Mesothelial cell of epicardium (in vitro differentiated cells): ENCODE data around the gene SPTBN5. TPM values are rescaled to one million over a fixed set of nuclear protein-coding genes. Genes with fewer than 3 reads are reported as not detected.
"Not testable (repeated sequence)": the region's sequence is repeated elsewhere in the genome, so short reads cannot be mapped to it uniquely, and the experiment has no call there.

Source experiments
- DNase-seq, 2 experiments: peaks; one replicate each; pipeline ENCODE4 v3.0.0; 2021; ENCODE audit warnings: low spot score in 2 of 2; ENCODE audit not compliant: unreplicated experiment in 2 of 2
- H3K27ac Mint-ChIP-seq: 2 replicates; pipeline ENCODE4 v1.8.0; 2021; ENCODE audit warnings: mixed read lengths
- H3K27me3 Mint-ChIP-seq: 2 replicates; pipeline ENCODE4 v1.8.0; 2021; ENCODE audit warnings: low read depth, mixed read lengths
- H3K36me3 Mint-ChIP-seq: 2 replicates; pipeline ENCODE4 v1.8.0; 2021; ENCODE audit warnings: mixed read lengths
- H3K4me1 Mint-ChIP-seq: 2 replicates; pipeline ENCODE4 v1.8.0; 2021; ENCODE audit warnings: mixed read lengths
- H3K4me3 Mint-ChIP-seq: 2 replicates; pipeline ENCODE4 v1.8.0; 2021; ENCODE audit warnings: mild to moderate bottlenecking, moderate library complexity, mixed read lengths
- H3K9me3 Mint-ChIP-seq: 2 replicates; pipeline ENCODE4 v1.8.0; 2021; ENCODE audit warnings: mixed read lengths
- total RNA-seq: library from RNA; stranded (reverse); gene quantifications from 3 replicates; pipeline ENCODE4 v1.2.1, GENCODE V29; 2021
- TF ChIP-seq, protein P1 (sequence below): fragments of 200-600 bp; sonication (generic); IDR thresholded peaks from one replicate; pipeline ENCODE4 v1.5.0; 2021; ENCODE audit warnings: antibody characterized with exemption; ENCODE audit not compliant: unreplicated experiment

Gene SPTBN5
- total RNA-seq, 1 donor from 2014 or later = 2.7 TPM

DNA sequence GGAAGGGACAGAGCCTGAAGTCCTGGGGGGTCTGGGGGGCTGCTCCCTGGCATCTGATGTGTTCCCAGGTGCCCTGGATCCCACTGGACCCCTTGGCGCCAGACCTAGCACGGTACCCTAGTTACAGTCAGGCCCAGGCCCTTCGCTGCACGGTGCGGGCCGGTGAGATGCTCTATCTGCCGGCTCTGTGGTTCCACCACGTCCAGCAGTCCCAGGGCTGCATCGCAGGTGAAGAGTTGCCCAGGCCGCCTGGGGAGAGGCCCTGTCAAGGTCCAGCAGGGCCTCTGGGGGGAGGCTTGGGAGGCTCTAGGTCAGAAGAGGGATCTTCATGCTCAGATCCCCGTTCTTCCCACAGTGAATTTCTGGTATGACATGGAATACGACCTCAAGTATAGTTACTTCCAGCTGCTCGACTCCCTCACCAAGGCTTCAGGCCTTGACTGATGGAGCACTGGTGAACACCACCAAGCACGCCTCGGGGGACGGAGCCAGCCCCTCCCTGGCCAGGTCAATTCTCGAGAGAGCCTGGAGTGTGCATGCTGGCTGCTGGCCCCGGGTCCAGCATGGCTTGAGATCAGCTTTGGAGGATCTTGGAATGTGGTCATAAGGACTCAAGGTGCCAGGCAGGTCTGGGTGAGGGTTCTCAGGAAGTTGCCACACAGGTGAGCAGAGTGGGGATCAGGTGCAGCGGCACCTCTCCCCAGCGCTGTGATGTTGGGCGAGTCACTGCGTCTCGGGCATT lies 57.0 kb downstream of the SPTBN5 start:
- peaks cover 5% of the 10 kb centered on the region for H3K36me3 Mint-ChIP-seq
- peaks cover 46% of the 10 kb centered on the region for H3K4me1 Mint-ChIP-seq
- H3K27me3 Mint-ChIP-seq = no peaks in the 10 kb centered on the region
- no peak overlapping the region for H3K4me3 Mint-ChIP-seq
- DNase-seq = no peak
- no peaks in the 10 kb centered on the region for H3K9me3 Mint-ChIP-seq
- TF ChIP-seq, protein P1, sequence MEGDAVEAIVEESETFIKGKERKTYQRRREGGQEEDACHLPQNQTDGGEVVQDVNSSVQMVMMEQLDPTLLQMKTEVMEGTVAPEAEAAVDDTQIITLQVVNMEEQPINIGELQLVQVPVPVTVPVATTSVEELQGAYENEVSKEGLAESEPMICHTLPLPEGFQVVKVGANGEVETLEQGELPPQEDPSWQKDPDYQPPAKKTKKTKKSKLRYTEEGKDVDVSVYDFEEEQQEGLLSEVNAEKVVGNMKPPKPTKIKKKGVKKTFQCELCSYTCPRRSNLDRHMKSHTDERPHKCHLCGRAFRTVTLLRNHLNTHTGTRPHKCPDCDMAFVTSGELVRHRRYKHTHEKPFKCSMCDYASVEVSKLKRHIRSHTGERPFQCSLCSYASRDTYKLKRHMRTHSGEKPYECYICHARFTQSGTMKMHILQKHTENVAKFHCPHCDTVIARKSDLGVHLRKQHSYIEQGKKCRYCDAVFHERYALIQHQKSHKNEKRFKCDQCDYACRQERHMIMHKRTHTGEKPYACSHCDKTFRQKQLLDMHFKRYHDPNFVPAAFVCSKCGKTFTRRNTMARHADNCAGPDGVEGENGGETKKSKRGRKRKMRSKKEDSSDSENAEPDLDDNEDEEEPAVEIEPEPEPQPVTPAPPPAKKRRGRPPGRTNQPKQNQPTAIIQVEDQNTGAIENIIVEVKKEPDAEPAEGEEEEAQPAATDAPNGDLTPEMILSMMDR = no peak
- H3K27ac Mint-ChIP-seq = no peak overlapping the region

DNA sequence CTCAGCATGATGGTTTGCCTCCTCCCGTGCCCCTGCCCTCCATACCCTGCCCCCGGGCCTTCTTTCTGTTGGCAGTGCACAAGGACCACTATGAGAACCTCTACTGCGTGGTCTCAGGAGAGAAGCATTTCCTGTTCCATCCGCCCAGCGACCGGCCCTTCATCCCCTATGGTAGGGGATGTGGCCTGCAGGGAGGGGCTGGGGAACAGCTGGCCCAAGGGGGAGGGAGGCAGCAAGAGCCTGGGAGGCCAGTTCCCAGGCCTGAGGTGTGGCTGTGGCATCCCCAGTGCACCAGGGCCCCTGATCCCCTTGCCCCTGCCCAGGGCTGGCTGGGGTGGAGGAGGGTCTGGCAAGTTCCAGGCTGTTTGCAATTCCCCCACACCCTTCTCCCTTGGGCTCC lies 57.8 kb downstream of the SPTBN5 start:
- DNase-seq = no peak
- H3K36me3 Mint-ChIP-seq = peaks cover 5% of the 10 kb centered on the region

DNA sequence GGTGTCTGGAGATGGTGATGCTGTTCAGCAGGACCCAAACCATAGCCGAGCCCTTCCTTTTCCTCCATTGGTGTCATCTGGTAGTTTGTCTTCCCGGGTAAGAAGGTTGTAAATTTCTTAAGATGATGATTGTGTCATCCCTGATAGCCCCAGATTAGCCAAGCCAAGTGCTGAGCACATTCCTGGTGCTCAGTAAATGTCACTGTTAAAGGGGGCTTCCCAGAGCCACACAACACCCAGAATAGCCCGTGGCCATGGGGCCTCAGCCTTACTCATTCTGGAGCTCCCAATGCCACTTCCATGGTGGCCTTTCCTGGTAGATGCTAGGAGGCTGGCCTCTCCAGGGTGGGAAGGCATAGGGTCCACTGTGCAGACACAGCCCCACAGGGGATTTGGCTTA lies 59.8 kb downstream of the SPTBN5 start:
- Mint-ChIP-seq H3K4me3 (no peak overlapping the region), H3K4me1 (peaks cover 27% of the 10 kb centered on the region), H3K36me3 (peaks cover 5% of the 10 kb centered on the region), H3K27me3 (no peaks in the 10 kb centered on the region), H3K27ac (no peak overlapping the region), H3K9me3 (no peaks in the 10 kb centered on the region)
- TF ChIP-seq, protein P1 = no peak
- no peak for DNase-seq

More for the DNA sequence above, 57.8 kb downstream of the SPTBN5 start:
- Mint-ChIP-seq H3K27me3 (no peaks in the 10 kb centered on the region), H3K27ac (no peak overlapping the region), H3K4me3 (no peak overlapping the region), H3K4me1 (peaks cover 41% of the 10 kb centered on the region), H3K9me3 (no peaks in the 10 kb centered on the region)
- TF ChIP-seq, protein P1 = no peak

DNA sequence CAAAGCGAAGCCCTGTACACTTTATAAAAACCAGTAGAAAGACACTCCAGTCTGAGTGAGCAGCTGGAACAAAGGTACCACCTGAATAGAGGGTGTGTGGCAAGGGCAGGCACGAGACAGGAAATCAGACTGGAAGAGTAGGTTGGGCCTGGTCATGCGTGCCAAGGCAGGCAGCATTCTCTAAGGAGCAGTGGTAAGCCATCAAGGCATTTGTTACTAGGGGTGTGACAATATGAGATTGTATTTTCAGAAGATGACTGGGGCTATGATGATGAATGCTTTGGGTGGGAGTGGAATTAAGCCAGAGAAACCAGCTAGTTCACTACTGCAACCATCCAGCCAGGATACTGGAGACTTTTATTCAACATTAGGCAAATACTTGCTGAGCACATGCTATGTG lies 61.0 kb downstream of the SPTBN5 start:
- DNase-seq = no peak
- peaks cover 26% of the 10 kb centered on the region for H3K4me1 Mint-ChIP-seq
- TF ChIP-seq, protein P1 = no peak
- no peak overlapping the region for H3K4me3 Mint-ChIP-seq
- no peaks in the 10 kb centered on the region for H3K27me3 Mint-ChIP-seq
- H3K27ac Mint-ChIP-seq = peak overlapping the region; percentile 79
- H3K36me3 Mint-ChIP-seq = peaks cover 5% of the 10 kb centered on the region
- H3K9me3 Mint-ChIP-seq = no peaks in the 10 kb centered on the region

DNA sequence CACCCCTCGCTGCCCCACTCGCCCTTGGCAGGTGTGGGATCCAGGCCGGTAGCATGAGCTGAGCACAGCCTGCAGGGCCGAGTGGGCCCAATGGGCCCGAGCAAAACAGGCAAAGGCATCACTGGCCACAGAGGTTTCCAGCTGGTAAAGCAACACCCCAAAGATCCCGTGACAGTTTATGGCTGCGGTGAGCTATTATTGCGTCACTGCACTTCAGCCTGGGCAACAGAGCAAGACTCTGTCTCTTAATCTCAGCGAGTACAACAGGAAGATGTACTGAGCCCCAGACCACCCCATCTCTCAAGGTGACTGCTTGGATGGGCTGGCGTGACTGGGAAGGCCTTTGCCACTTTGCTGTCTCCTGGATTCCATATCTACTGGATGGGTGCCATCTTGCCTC lies 61.6 kb downstream of the SPTBN5 start:
- Mint-ChIP-seq H3K36me3 (peaks cover 3% of the 10 kb centered on the region), H3K27ac (no peak overlapping the region), H3K4me3 (no peak overlapping the region), H3K9me3 (no peaks in the 10 kb centered on the region), H3K4me1 (peaks cover 25% of the 10 kb centered on the region), H3K27me3 (no peaks in the 10 kb centered on the region)
- TF ChIP-seq, protein P1 = no peak
- DNase-seq = no peak

DNA sequence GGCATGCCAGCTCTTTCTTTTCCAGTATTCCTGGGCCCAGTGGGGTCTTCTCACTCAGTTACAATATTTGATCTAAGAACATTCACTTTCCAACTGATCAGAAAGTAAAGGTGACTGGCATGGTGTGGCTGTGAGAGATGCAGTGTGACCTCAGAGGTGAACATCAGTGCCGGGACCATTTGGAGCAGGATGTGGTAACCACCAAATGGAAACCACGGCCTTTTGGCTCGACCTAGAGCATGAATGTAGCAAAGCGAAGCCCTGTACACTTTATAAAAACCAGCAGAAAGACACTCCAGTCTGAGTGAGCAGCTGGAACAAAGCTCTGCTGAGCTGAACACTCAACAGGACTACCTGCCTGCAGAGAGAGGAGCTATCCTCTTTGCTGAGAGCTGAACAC lies 62.6 kb downstream of the SPTBN5 start:
- H3K9me3 Mint-ChIP-seq, H3K27me3 Mint-ChIP-seq: not testable (repeated sequence)
- H3K4me1 Mint-ChIP-seq = peaks cover 23% of the 10 kb centered on the region

More for the DNA sequence above, 62.6 kb downstream of the SPTBN5 start:
- DNase-seq, H3K27ac Mint-ChIP-seq, H3K36me3 Mint-ChIP-seq, H3K4me3 Mint-ChIP-seq: not testable (repeated sequence)
